H9 (cell line): ENCODE data around the gene HEMGN. TPM values are rescaled to one million over a fixed set of nuclear protein-coding genes. Genes with fewer than 3 reads are reported as not detected.
A peak's percentile ranks its signal among the peaks of the same experiment; 100 is the strongest.

Source experiments
- DNase-seq: peaks from one replicate; pipeline ENCODE4 v3.0.0-alpha.2; 2017
- H2AFZ ChIP-seq: one replicate; pipeline ENCODE4 v1.6.1; 2013; ENCODE audit warnings: mild to moderate bottlenecking, low read length, control low read depth, moderate library complexity
- H2AK5ac ChIP-seq: 2 replicates; pipeline ENCODE4 v1.6.1; 2013; ENCODE audit warnings: low read length, control low read depth, mixed read lengths; ENCODE audit not compliant: insufficient read length
- H2BK120ac ChIP-seq: one replicate; pipeline ENCODE4 v1.6.1; 2013; ENCODE audit warnings: low read depth, mild to moderate bottlenecking, low read length, control low read depth, inconsistent platforms; ENCODE audit not compliant: poor library complexity, severe bottlenecking
- H2BK12ac ChIP-seq: 2 replicates; pipeline ENCODE4 v1.6.1; 2013; ENCODE audit warnings: low read length, control low read depth, mixed read lengths, low read depth; ENCODE audit not compliant: insufficient read length
- H2BK15ac ChIP-seq: 2 replicates; pipeline ENCODE4 v1.6.1; 2013; ENCODE audit warnings: low read depth, low read length, control low read depth
- H2BK20ac ChIP-seq: one replicate; pipeline ENCODE4 v1.6.1; 2013; ENCODE audit warnings: low read depth, mild to moderate bottlenecking, low read length, control low read depth, inconsistent platforms; ENCODE audit not compliant: poor library complexity, severe bottlenecking
- H2BK5ac ChIP-seq: 2 replicates; pipeline ENCODE4 v1.6.1; 2013; ENCODE audit warnings: low read length, control low read depth, mixed read lengths; ENCODE audit not compliant: insufficient read length
- H3K14ac ChIP-seq: 2 replicates; pipeline ENCODE4 v1.6.1; 2013; ENCODE audit warnings: low read length, control low read depth; ENCODE audit not compliant: insufficient read depth
- H3K18ac ChIP-seq: 2 replicates; pipeline ENCODE4 v1.6.1; 2013; ENCODE audit warnings: low read depth, mild to moderate bottlenecking, mixed read lengths, low read length, control low read depth; ENCODE audit not compliant: insufficient read length
- H3K23ac ChIP-seq: 2 replicates; pipeline ENCODE4 v1.6.1; 2013; ENCODE audit warnings: low read length, control low read depth, mixed read lengths, low read depth; ENCODE audit not compliant: insufficient read length
- H3K23me2 ChIP-seq: 2 replicates; pipeline ENCODE4 v1.6.1; 2013; ENCODE audit warnings: low read depth, mild to moderate bottlenecking, mixed read lengths, low read length, control low read depth; ENCODE audit not compliant: insufficient read length, poor library complexity, severe bottlenecking
- H3K27ac ChIP-seq: 2 replicates; pipeline ENCODE4 v1.5.1; 2013; ENCODE audit warnings: low read length, control low read depth, mixed read lengths, low read depth; ENCODE audit not compliant: insufficient read length
- H3K27me3 ChIP-seq: 2 replicates; pipeline ENCODE4 v1.6.1; 2013; ENCODE audit warnings: low read length, control low read depth, inconsistent platforms; ENCODE audit not compliant: insufficient read depth
- H3K4ac ChIP-seq: 2 replicates; pipeline ENCODE4 v1.6.1; 2013; ENCODE audit warnings: low read depth, mild to moderate bottlenecking, control low read depth, inconsistent platforms, low read length, moderate library complexity
- H3K4me1 ChIP-seq: 2 replicates; pipeline ENCODE4 v1.6.1; 2013; ENCODE audit warnings: low read length, control low read depth, inconsistent platforms; ENCODE audit not compliant: insufficient read depth
- H3K4me2 ChIP-seq: 2 replicates; pipeline ENCODE4 v1.6.1; 2013; ENCODE audit warnings: low read length, control low read depth, mixed read lengths; ENCODE audit not compliant: insufficient read length, insufficient read depth
- H3K56ac ChIP-seq: 2 replicates; pipeline ENCODE4 v1.6.1; 2013; ENCODE audit warnings: low read depth, mild to moderate bottlenecking, mixed read lengths, low read length, control low read depth; ENCODE audit not compliant: insufficient read length
- H3K79me1 ChIP-seq: 2 replicates; pipeline ENCODE4 v1.6.1; 2013; ENCODE audit warnings: low read depth, mild to moderate bottlenecking, moderate library complexity, low read length, control low read depth, inconsistent platforms; ENCODE audit not compliant: insufficient read depth, poor library complexity, severe bottlenecking
- H3K79me2 ChIP-seq: 2 replicates; pipeline ENCODE4 v1.6.1; 2013; ENCODE audit warnings: low read length, control low read depth, inconsistent platforms; ENCODE audit not compliant: insufficient read depth
- H3K9ac ChIP-seq: 2 replicates; pipeline ENCODE4 v1.6.1; 2013; ENCODE audit warnings: low read length, control low read depth, mixed read lengths; ENCODE audit not compliant: insufficient read length; ENCODE audit errors: extremely low read depth
- H3K9me3 ChIP-seq: one replicate; pipeline ENCODE4 v1.6.1; 2013; ENCODE audit warnings: low read depth, low read length, inconsistent platforms; ENCODE audit not compliant: control insufficient read depth
- H3T11ph ChIP-seq: one replicate; pipeline ENCODE4 v1.6.1; 2013; ENCODE audit warnings: mild to moderate bottlenecking, low read length, control low read depth, inconsistent platforms
- H4K20me1 ChIP-seq: one replicate; pipeline ENCODE4 v1.6.1; 2013; ENCODE audit not compliant: control insufficient read depth, insufficient read length, insufficient read depth
- H4K5ac ChIP-seq: 2 replicates; pipeline ENCODE4 v1.6.1; 2013; ENCODE audit warnings: low read depth, mild to moderate bottlenecking, mixed read lengths, low read length, control low read depth; ENCODE audit not compliant: insufficient read length
- H4K8ac ChIP-seq: replicated peaks from 2 replicates; pipeline ENCODE4 v1.6.1; 2013; ENCODE audit warnings: low read length, control low read depth, mixed read lengths, low read depth; ENCODE audit not compliant: insufficient read length
- H4K91ac ChIP-seq: 2 replicates; pipeline ENCODE4 v1.6.1; 2013; ENCODE audit warnings: low read depth, mild to moderate bottlenecking, moderate library complexity, mixed read lengths, low read length, control low read depth; ENCODE audit not compliant: insufficient read length
- H3K27ac Mint-ChIP-seq, 3 experiments: 2 replicates in 2 of 3; 3 replicates in 1 of 3; pipeline ENCODE4 v1.8.0; 2020 to 2021; ENCODE audit warnings: mixed read lengths in 3 of 3, mild to moderate bottlenecking in 1 of 3, moderate library complexity in 1 of 3
- H3K27me3 Mint-ChIP-seq: 2 replicates; pipeline ENCODE4 v1.8.0; 2021; ENCODE audit warnings: low read depth, mild to moderate bottlenecking, moderate library complexity, mixed read lengths
- H3K36me3 Mint-ChIP-seq, 3 experiments: 2 replicates in 2 of 3; 3 replicates in 1 of 3; pipeline ENCODE4 v1.8.0; 2020 to 2021; ENCODE audit warnings: low read depth in 3 of 3, mixed read lengths in 3 of 3; ENCODE audit not compliant: insufficient read depth in 1 of 3
- H3K4me1 Mint-ChIP-seq, 2 experiments: 2 replicates each; pipeline ENCODE4 v1.8.0; 2020; ENCODE audit warnings: mixed read lengths in 2 of 2
- H3K4me3 Mint-ChIP-seq, 2 experiments: 2 replicates in 1 of 2; 3 replicates in 1 of 2; pipeline ENCODE4 v1.8.0; 2020 to 2021; ENCODE audit warnings: mild to moderate bottlenecking in 2 of 2, mixed read lengths in 2 of 2, moderate library complexity in 1 of 2
- H3K9me3 Mint-ChIP-seq, 2 experiments: 2 replicates in 1 of 2; 3 replicates in 1 of 2; pipeline ENCODE4 v1.8.0; 2020; ENCODE audit warnings: mild to moderate bottlenecking in 2 of 2, mixed read lengths in 2 of 2, moderate library complexity in 1 of 2
- WGBS: extraction: QIAGEN DNeasy Blood & Tissue Kit; methylation state at CpG from one replicate; pipeline ENCODE4 v1.1.7; 2013; ENCODE audit warnings: missing lambda C conversion rate, low lambda C conversion rate, mixed read lengths; ENCODE audit not compliant: insufficient read length; ENCODE audit errors: extremely low coverage; 5-methylcytosine and 5-hydroxymethylcytosine counted together
- total RNA-seq: library from RNA; stranded (reverse); gene quantifications from 2 replicates; pipeline ENCODE4 v1.2.1, GENCODE V29; 2021
- TF ChIP-seq, protein P1 (sequence below): fragments of 200-600 bp; sonication (generic); conservative IDR thresholded peaks from 3 replicates; pipeline ENCODE4 v1.8.0; 2021; ENCODE audit warnings: antibody characterized with exemption, mild to moderate bottlenecking

HEMGN gene
- total RNA-seq, 1 experiment from 2014 or later = not detected

DNA sequence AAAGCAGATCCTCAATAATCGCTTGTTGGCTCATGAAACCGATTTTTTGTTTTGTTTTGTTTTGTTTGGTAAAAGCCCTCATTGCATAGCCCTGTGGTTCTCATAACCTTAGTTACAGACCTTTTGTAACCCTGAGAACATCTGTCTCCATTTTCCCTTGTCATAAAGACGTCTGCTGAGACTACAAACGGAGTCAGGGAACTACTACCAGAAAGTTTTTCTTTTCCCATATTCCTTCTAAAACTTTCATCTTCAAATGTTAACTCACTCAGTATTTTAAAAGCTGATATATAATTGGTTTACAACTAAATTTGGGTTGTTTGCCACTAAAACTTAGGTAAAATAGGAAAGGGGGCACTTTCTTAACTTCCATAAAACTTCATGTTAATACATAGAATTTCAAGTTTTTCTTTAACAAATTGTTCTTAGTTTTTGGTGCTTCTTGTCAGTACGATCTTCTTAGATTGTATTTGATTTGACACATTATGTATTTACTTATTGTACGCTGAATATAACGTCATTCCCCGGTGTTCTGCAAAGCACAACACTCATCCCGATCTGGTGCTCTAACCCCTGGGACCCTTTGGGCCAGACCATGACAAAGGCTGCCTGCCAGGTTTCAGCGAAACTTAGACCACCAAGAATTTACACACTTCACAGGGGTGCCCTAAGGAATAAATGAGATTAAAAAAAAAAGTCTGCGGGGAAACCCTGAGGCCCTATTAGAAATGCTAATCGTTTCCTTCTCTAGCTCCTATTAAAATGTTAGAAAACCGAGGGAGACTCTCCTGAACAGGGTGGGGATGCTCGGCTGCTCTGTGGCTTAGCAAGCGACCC, 44.1 kb upstream of the HEMGN start:
- no peak overlapping the region for H2BK12ac ChIP-seq
- peaks cover 0 to 3% (median 0%) of the 10 kb centered on the region in 3 experiments; a peak in 1 of 7 replicates for H3K36me3 Mint-ChIP-seq

More for the DNA sequence above, 44.1 kb upstream of the HEMGN start:
- WGBS = no CpG with 5 or more reads among the region's 15 CpGs
- Histone ChIP-seq H3K23me2 (peaks cover 9% of the 10 kb centered on the region), H2AFZ (no peak overlapping the region), H2BK15ac (no peak overlapping the region), H2BK20ac (no peak overlapping the region), H3K14ac (no peak overlapping the region), H4K91ac (no peak overlapping the region), H3K9ac (no peak overlapping the region), H3T11ph (no peak overlapping the region), H4K8ac (no peak overlapping the region), H3K23ac (no peak overlapping the region), H2BK120ac (no peak overlapping the region), H2BK5ac (no peak overlapping the region), H3K79me1 (peaks cover 7% of the 10 kb centered on the region), H3K56ac (no peak overlapping the region), H3K4me2 (peak overlapping the region; percentile 40), H3K4ac (no peak overlapping the region), H3K27ac (no peak overlapping the region), H3K18ac (no peak overlapping the region), H3K27me3 (peaks cover 54% of the 10 kb centered on the region), H4K20me1 (peaks cover 2% of the 10 kb centered on the region), H4K5ac (no peak overlapping the region), H3K9me3 (no peaks in the 10 kb centered on the region), H2AK5ac (no peak overlapping the region), H3K79me2 (peaks cover 6% of the 10 kb centered on the region; the same call in 1 of the 2 replicates), H3K4me1 (no peaks in the 10 kb centered on the region)
- H3K4me3 Mint-ChIP-seq = peak overlapping the region in 1 of 2 experiments; percentile 69; a peak in 4 of 5 replicates
- H3K4me1 Mint-ChIP-seq = peaks cover 4 to 6% of the 10 kb centered on the region in 2 experiments; a peak in 3 of 4 replicates
- H3K27me3 Mint-ChIP-seq = peaks cover 74% of the 10 kb centered on the region
- DNase-seq = no peak
- H3K9me3 Mint-ChIP-seq = peaks cover 3 to 10% of the 10 kb centered on the region in 2 experiments
- no peak overlapping the region; a peak in 1 of 7 replicates for H3K27ac Mint-ChIP-seq
- TF ChIP-seq, protein P1, sequence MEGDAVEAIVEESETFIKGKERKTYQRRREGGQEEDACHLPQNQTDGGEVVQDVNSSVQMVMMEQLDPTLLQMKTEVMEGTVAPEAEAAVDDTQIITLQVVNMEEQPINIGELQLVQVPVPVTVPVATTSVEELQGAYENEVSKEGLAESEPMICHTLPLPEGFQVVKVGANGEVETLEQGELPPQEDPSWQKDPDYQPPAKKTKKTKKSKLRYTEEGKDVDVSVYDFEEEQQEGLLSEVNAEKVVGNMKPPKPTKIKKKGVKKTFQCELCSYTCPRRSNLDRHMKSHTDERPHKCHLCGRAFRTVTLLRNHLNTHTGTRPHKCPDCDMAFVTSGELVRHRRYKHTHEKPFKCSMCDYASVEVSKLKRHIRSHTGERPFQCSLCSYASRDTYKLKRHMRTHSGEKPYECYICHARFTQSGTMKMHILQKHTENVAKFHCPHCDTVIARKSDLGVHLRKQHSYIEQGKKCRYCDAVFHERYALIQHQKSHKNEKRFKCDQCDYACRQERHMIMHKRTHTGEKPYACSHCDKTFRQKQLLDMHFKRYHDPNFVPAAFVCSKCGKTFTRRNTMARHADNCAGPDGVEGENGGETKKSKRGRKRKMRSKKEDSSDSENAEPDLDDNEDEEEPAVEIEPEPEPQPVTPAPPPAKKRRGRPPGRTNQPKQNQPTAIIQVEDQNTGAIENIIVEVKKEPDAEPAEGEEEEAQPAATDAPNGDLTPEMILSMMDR = no peak
